Measurements from ENCODE around the gene NCAPG.
"Not testable (repeated sequence)": the region's sequence is repeated elsewhere in the genome, so short reads cannot be mapped to it uniquely, and the experiment has no call there.

NCAPG gene

DNA sequence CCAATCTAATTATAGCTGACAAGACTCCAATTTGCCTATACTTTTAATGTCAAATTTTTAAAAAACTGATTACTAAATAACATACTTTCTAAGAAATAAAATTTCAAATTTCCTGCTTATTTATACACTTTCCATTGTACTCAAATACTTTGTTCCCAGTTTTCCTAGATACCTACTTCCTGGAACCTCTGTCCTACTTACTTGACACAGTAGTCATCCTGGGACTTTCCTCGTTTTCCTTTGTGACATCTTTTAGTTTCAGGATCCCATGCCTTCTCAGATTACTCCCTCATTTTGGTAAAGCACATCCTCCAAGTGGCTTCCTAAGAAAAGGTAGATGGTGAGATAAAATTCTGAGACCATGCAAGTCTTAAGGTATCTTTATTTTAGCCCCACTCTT is 16.0 kb upstream of the NCAPG start:
- DNase-seq (ENCODE audit: insufficient read length, low spot score) (no peak), FAIRE-seq (no peak)

DNA sequence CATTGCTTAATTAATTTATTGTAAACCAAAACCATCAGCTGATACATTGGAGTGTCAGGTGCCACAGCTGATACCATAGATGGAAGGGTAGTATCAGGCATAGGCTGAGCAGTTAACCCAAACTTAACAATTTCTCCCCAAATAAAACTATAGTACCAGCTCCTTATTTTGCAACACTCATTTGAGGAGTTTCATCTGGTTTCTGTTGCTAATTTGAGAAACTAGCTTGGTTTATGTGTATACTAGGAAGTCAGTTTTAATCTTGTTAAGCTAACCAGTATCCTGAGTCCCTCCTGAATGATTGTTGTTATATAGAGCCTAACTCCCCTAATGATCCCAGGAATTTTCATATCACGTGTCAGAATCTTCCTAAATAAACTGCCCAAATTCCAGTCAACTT is 13.0 kb upstream of the NCAPG start:
- DNase-seq (ENCODE audit: insufficient read length, low spot score): no peak
- FAIRE-seq: no peak

DNA sequence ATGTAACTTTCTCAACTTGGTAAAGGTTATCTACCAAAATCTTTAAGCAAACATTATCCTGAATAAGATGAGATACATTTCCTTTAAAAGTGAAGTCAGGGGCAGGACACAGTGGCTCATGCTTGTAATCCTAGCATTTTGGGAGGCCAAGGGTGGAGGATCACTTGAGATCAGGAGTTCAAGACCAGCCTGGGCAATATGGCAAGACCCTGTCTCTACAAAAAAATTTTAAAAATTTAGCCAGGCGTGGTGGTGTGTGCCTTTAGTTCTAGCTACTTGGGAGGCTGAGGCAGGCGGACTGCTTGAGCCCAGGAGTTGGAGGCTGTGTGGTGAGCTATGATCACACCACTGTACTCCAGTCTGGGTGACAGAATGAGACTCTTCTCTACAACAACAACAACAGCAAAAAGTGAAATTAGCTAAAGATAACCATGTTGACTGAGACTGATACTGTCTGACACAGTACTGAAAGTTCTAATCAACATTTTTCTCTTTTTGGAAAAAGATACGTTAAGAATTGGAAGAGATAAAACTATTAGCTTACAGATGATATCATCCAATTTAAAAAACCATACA is 5.1 kb upstream of the NCAPG start:
- DNase-seq (ENCODE audit: insufficient read length, low spot score) (no peak), FAIRE-seq (no peak)

DNA sequence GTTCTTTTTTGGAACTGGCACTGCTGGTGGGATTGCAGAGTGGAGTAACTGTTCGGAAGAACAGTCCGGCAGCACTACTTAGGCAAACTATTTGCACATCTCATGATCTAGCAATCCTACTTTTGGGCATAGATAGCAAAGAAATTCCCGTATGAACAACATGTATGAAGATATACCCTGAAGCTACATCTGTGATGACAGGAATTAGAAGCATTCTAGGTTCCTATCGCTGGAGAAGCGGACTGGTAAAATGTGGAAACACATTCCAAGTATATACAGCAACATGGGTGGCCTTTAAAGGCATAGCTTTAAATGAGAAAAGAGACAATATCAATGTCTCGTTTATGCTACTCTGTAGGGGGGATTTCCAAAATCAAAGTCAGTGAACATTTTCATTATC is 3.3 kb upstream of the NCAPG start:
- DNase-seq (ENCODE audit: insufficient read length, low spot score): no peak
- FAIRE-seq: no peak

DNA sequence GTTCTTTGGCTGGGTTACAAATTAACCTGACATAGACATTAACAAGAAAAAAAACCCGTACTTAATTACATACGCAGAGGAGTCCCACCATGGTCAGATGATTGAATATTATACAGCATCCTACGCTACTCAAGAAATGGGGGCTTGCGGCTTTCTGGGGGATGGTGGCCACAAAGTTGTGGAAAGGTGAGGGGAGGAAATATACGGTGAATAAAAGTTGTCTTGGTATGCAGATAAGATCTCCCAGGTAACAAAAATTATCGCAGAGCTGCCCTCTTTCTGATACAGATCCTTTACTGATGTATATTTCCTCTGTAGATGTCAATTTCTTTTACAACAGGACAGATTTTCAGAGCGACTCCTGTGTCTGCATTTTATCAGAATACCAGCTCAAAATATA is 1.1 kb upstream of the NCAPG start:
- FAIRE-seq: no peak
- no peak for DNase-seq (ENCODE audit: insufficient read length, low spot score)

DNA sequence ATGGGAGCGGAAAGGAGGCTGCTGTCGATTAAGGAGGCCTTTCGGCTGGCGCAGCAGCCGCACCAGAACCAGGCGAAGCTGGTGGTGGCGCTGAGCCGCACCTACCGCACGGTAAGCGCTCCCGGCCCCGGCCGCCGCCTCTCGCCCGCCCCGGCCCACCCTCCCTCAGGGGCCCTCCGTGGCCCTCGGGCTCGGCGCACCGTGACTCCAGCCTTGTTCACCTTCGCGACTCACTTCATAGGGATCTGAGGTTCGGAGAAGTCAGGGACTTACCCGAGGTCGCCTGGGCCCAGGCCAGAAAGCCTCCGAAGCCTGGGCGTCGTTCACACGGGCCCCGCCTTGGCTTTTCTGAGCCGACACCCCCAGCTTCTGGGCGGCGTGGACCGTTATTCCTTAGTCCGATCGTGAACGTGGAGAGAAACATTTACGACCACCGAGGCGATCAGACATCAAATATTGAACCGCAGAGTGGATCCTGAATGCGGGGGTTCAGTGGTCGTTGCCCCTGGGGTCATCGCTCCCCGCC is 362 bp downstream of the NCAPG start:
- FAIRE-seq (no peak), DNase-seq (ENCODE audit: insufficient read length, low spot score) (no peak)

DNA sequence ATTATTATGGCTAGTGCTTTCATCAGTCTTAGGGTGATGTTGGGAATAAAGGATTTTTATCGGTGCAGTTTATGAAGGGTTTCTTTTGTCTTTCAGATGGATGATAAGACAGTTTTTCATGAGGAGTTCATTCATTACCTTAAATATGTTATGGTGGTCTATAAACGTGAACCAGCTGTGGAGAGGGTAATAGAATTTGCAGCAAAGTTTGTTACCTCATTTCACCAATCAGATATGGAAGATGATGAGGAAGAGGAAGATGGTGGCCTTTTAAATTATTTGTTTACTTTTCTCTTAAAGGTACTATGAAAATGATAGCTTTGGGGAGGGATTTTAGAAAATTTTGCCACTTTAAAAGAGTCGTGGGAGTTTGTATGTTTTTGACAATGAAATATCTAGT is 1.3 kb downstream of the NCAPG start:
- FAIRE-seq (peak; percentile 66), DNase-seq (ENCODE audit: insufficient read length, low spot score) (no peak)

DNA sequence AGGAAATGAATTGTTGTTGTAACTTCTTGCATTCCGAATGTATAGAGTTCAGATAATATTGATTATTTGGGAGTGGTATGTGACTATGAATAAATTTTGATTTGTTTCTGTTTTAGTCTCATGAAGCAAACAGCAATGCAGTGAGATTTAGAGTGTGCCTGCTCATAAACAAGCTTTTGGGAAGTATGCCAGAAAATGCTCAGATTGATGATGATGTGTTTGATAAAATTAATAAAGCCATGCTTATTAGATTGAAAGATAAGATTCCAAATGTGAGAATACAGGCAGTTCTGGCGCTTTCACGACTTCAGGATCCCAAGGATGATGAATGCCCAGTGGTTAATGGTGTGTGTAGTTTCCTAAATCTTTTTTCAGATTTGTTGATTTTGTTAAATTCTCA is 2.0 kb downstream of the NCAPG start:
- DNase-seq (ENCODE audit: insufficient read length, low spot score): no peak
- FAIRE-seq: no peak

DNA sequence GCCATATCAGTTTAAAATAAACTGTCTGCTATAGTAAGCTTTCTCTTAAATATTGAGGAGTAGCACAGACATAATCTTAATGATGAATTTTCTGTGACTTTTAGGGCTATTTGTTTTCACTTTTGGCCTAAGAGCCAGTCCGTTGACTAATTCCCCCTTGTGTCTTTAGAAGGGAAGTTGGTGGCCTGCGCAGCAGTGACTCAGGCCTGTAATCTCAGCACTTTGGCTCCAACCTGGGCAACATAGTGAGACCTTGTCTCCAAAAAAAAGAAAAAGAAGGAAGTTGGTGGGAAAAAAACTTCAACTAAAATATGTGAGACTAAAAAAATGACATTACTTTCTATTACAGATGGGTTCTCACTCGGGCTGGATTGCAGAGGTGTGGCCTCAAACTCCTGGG is 3.4 kb downstream of the NCAPG start:
- no peak for FAIRE-seq
- no peak for DNase-seq (ENCODE audit: insufficient read length, low spot score)

DNA sequence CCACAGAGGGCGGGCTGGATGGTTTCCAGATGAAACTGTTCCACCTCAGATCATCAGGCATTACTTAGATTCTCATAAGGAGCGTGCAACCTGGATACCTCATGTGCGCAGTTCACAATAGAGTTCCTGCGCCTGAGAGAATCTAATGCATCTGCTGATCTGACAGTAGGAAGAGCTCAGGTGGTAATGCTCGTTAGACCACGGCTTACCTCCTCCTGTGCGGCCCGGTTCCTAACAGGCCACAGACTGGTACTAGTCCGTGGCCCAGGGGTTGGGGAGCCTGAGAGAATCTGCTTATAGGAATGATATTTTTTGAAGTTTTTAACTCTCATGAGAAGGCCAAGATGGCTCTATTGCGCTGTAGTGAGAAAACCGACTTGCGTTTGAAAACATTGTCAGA is 5.4 kb downstream of the NCAPG start:
- FAIRE-seq (no peak), DNase-seq (ENCODE audit: insufficient read length, low spot score) (no peak)

DNA sequence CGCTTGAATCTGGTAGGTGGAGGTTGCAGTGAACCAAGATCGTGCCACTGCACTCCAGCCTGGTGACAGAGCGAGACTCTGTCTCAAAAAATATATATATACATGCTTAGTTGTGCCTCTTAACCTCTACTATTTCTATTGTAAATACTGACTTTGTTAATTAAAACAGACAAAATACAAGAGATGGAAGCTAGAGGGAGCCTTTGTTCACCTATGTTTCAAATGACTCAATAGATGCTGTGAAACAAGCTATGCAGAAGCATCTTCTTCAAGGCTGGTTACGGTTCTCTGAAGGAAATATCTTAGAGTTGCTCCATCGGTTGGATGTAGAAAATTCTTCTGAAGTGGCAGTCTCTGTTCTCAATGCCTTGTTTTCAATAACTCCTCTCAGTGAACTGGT is 6.2 kb downstream of the NCAPG start:
- FAIRE-seq (no peak), DNase-seq (ENCODE audit: insufficient read length, low spot score) (no peak)

DNA sequence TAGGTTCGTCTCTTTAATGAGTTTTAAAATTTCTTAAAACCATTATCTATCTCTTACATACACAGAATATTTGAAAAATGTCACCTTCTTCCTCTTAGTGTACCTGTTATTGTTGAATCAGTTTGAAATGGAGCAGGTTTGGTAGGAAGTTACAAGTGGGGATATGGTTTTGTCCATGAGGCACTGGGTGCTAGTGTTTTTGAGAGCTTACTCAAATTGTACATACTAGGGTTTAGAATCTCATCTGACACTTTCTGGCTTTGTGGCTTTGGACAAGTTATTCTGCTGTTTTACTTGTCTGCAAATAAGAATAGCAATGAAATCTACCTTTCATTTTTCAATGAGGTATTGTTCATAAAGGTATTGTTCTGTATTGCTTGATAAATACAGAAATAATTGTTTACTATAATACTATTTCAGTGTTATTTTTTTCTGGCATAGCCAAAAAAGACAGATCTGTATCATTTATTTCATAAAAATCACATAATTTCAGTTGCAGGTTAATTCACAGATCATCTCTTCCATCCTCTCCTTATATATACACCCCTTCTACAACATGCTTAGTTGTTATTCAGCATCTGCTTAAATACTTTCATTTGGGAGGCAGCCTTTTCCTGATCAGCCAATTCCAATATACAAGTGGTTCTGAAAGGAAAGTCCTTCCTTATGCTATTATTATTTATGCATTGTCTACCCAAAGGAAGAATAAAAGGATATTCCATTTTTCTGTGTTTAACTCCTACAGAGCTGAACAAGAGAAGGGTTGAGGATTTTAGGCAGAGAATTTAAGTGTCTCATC is 13.3 kb downstream of the NCAPG start:
- no peak for DNase-seq (ENCODE audit: insufficient read length, low spot score)
- no peak for FAIRE-seq

DNA sequence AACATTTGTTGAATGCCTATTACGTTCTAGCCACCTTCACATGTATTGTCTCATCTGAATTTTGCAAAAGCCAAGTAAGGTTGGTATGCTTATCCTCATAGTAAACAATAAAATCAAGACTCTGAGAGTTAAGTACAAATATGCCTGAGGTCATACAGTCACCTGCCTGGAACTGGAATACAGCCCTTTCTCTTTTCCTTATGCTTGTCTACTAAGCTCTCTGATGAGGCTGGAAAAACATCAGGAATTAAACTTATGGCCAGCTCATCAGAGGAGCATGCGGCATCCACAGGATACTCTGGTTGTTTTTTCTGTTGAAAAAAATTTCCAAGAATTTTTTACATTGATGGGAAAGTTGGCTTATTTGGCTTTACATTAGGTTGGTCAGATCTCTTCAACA is 35.5 kb downstream of the NCAPG start:
- DNase-seq (ENCODE audit: insufficient read length, low spot score): no peak
- FAIRE-seq: no peak

DNA sequence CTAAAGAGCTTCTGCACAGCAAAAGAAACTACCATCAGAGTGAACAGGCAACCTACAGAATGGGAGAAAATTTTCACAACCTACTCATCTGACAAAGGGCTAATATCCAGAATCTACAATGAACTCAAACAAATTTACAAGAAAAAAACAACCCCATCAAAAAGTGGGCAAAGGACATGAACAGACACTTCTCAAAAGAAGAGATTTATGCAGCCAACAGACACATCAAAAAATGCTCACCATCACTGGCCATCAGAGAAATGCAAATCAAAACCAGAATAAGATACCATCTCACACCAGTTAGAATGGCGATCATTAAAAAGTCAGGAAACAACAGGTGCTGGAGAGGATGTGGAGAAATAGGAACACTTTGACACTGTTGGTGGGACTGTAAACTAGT is 39.5 kb downstream of the NCAPG start:
- not testable (repeated sequence) for FAIRE-seq

DNA sequence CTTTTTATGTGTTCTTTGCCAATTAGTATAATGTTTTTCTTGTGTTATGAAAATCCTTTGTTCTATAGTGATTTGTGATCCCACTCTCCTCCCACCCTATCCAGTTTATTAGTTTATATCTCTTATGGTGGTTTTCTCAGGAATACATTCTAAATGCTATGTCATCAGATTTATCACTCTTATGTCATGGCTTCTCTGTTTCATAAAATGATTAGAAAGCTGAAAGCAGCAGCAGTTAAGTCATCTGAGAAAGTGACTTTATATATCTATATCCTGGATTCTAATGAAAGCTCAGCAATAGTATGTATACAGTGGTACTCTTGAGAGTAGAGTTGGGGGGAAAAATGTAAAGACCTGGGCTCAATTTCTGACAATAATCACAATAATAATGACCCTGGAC is 41.2 kb downstream of the NCAPG start:
- FAIRE-seq (no peak), DNase-seq (ENCODE audit: insufficient read length, low spot score) (no peak)

More for the DNA sequence above, 39.5 kb downstream of the NCAPG start:
- not testable (repeated sequence) for DNase-seq (ENCODE audit: insufficient read length, low spot score)

DNA sequence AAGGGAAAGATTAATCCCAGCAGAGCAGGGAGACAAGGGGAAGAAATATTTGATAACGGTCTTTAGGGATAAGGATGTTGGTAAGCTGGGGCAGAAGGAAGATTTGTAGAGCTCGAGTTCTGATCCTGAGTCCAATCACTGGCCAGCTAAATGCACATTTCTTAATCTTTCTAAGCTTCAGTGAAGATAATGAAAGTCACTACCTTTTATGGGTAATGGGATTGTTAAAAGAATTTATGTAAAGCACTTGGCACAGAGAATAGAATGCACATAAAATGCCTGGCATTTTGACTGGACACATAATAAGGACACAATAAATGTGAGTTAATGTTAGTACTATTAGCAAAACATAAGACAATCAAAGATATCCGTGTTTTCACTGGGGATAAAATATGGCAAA is 43.3 kb downstream of the NCAPG start:
- no peak for DNase-seq (ENCODE audit: insufficient read length, low spot score)
- FAIRE-seq: no peak

DNA sequence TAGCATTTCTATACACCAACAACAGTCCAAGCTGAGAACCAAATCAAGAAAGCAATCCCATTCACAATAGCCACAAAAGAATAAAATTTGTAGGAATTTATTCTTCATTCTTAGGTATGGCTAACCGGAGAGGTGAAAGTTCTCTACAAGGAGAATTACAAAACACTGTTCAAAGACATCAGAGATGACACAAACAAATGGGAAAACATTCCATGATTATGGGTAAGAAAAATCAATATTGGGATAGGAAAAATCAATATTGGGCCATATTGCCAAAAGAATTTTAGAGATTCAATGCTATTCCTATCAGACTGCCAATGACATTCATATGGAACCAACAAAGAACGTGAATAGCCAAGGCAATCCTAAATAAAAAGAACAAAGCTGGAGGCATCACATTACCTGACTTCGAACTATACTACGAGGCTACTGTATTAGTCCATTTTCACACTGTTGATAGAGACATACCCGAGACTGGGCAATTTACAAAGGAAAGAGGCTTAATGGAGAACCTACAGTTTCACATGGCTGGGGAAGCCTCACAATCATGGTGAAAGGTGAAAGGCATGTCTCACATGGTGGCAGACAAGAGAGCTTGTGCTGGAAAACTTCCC is 49.1 kb downstream of the NCAPG start:
- DNase-seq (ENCODE audit: insufficient read length, low spot score): no peak
- FAIRE-seq: no peak

DNA sequence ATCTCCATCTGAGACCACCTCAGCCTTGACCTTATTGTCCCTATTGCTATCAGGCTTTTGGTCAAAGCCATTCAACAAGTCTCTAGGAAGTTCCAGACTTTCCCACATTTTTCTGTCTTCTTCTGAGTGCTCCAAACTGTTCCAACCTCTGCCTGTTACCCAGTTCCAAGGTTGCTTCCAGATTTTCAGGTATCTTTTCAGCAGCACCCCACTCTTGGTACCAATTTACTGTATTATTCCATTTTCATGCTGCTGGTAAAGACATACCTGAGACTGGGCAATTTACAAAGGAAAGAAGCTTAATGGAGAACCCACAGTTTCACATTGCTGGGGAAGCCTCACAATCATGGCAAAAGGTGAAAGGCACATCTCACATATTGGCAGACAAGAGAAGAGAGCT is 51.1 kb downstream of the NCAPG start:
- not testable (repeated sequence) for DNase-seq (ENCODE audit: insufficient read length, low spot score); FAIRE-seq

DNA sequence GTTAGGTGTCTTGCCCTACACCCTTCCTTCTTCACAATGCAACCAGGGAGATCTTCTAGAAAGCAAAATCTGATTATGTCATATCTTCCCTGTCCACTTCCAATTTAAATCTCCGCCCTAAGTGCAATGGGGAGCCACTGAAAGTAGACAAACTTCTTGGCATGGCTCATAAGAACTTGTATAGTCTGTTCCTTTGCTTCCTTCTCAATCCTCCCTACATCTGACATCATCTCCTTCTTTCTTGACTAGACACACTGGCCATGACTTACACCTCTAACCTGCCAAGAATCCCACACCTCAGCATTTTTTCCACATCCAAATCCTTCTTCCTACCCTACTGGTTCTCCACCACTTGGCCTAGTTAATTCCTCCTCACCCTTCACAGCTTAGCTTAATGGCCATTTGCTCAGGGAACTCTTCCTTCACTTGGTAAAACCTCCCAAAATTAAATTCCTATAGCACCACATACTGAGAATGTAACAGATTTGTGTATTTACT is 55.1 kb downstream of the NCAPG start:
- no peak for FAIRE-seq

DNA sequence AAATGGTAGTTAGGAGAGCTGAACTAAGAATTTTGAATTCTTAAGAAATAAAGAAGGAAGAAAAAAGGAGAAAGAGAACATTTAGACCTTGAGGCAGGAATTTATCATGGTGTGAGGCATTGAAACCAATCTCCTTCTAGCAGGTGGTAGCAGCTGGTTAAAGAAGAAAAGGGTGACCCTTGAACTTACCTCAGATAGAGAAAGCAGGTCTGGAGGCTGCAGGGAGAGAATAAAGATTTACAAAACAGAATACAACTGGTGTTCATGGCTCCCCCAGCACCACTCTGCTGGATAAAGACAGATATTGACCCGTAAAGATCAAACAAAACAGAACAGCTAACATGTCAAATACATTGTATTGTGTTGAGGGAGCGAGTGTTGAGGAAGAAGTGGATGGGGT is 56.0 kb downstream of the NCAPG start:
- DNase-seq (ENCODE audit: insufficient read length, low spot score) (no peak), FAIRE-seq (no peak)

More for the DNA sequence above, 55.1 kb downstream of the NCAPG start:
- no peak for DNase-seq (ENCODE audit: insufficient read length, low spot score)

DNA sequence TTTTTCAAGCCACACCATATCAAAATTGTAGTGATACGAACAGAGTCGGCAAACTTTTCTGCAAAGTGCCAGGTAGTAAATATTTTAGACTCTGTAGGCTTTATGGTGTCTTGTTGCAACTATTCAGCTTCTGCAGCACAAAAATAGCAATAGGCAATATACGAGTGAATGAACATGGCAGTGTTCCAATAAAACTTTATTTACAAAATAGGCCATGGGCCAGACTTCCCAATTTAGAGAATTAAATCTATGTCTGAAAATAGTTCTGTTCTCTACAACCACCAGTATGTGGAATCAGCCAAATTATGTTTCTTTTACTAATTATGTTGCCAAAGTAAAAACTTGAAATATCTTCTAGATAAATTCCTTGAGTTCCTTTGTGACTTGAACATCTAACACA is 56.5 kb downstream of the NCAPG start:
- no peak for FAIRE-seq

DNA sequence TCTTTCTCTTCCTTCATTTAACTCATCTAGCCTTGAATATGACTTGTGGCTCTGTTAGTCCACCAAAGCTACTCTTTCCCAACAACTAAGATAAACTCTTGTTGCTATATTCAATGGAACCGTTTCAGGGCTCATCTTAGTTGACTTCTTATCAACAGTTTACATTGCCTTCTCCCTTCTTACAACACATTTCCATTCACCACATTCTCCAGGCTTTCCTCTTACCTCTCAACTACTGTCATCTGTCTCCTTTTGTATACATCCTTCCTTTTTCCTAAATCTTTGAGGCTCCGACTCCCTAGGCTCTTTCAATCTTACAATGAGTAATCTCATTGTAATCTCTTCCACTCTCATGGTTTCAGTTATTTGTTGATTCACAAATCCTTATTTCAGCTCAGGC is 58.5 kb downstream of the NCAPG start:
- DNase-seq (ENCODE audit: insufficient read length, low spot score) (no peak), FAIRE-seq (peak; percentile 21)

More for the DNA sequence above, 56.5 kb downstream of the NCAPG start:
- DNase-seq (ENCODE audit: insufficient read length, low spot score): no peak

Data from GM19239 (cell line).